Measurements from ENCODE around the gene AHNAK2. TPM values are rescaled to one million over a fixed set of nuclear protein-coding genes. Genes with fewer than 3 reads are reported as not detected.

The AHNAK2 gene
- total RNA-seq, 2 donors from 2014 or later, result 3.6 to 5.2 TPM

DNA sequence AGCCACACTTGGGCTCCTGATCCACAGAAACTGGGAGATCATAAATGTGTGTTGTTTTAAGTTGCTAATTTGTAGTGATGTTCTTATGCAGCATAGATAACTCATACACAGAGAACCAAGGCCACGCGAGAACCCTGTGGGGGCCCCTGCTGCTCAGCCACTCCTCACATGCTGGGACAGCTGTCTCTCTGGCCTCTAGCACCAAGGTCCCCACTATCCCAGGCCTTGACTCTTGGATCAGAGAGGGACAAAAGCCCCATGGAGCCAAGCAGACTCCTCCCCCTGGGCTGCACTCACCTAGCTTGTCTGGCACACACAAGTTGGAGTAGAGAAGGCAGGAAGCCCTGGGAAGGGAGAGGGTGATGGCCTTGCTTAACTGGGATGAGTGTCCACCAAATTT lies 42.2 kb downstream of the AHNAK2 start:
- TF ChIP-seq POLR2A (IDR thresholded peaks at IDR 0.05), result no peak
- TF ChIP-seq, protein P1, sequence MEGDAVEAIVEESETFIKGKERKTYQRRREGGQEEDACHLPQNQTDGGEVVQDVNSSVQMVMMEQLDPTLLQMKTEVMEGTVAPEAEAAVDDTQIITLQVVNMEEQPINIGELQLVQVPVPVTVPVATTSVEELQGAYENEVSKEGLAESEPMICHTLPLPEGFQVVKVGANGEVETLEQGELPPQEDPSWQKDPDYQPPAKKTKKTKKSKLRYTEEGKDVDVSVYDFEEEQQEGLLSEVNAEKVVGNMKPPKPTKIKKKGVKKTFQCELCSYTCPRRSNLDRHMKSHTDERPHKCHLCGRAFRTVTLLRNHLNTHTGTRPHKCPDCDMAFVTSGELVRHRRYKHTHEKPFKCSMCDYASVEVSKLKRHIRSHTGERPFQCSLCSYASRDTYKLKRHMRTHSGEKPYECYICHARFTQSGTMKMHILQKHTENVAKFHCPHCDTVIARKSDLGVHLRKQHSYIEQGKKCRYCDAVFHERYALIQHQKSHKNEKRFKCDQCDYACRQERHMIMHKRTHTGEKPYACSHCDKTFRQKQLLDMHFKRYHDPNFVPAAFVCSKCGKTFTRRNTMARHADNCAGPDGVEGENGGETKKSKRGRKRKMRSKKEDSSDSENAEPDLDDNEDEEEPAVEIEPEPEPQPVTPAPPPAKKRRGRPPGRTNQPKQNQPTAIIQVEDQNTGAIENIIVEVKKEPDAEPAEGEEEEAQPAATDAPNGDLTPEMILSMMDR (IDR thresholded peaks at IDR 0.05), result no peak
- DNase-seq (peak in 1 of 4 donors; percentile 4), ATAC-seq (no peak)
- H3K27me3 ChIP-seq, result no peaks in the 10 kb centered on the region
- WGBS, 2 donors, result 70 to 84% methylated on average over 2 of the region's 2 CpGs
- H3K9me3 ChIP-seq, result no peaks in the 10 kb centered on the region
- peaks cover 21% of the 10 kb centered on the region for H3K4me1 ChIP-seq
- intact Hi-C loops (cut with DNase I), result no loop called here
- H3K36me3 ChIP-seq (replicated peaks in 1 of 2; ENCODE audit: insufficient read depth in 1 of 2, low read depth in 2 of 2), result no peaks in the 10 kb centered on the region
- H3K27ac ChIP-seq, result no peak overlapping the region
- no peak overlapping the region for H3K4me3 ChIP-seq

DNA sequence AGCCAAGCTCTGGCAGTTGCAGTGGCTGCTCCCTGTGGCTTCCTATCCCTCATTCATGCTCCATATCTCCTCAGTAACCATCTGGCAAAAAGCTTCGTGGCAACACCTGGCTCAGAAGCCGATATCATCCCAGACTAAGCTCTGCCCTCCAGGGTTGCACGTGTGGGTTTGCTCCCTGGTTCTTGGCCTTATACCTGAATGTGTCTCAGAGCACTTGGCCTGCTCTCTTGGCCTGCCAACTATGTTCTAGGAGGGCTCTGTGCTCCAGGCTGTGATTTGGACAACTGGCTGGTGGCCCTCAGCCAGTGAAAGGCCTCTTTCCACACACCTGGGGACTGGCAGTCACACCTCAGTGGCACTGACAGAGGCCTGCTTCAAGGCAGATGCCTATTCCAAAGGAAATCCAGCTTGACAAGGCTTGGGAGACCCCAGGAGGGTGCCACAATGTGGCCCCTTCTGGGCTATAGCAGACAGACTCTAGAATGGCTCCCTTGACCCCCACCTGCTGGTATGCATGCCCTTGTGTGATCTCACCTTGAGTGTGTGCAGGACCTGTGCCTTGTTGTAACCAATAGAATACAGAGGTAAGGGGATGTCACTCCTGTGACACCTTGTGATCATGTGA lies 43.0 kb downstream of the AHNAK2 start:
- Histone ChIP-seq H3K9me3 (no peaks in the 10 kb centered on the region), H3K4me3 (no peak overlapping the region), H3K27me3 (no peaks in the 10 kb centered on the region), H3K4me1 (peaks cover 21% of the 10 kb centered on the region), H3K27ac (peak overlapping the region in 2 of 4 donors; percentile 9 to 10), H3K36me3 (replicated peaks in 1 of 2; ENCODE audit: insufficient read depth in 1 of 2, low read depth in 2 of 2) (no peaks in the 10 kb centered on the region)
- ATAC-seq, result peak; percentile 8
- DNase-seq, result peak; percentile 38 to 78 (median 70)
- intact Hi-C loops (cut with DNase I), result no loop called here
- WGBS, 2 donors, result 26% methylated on average over 3 of the region's 3 CpGs; no CpG with 5 or more reads in 1 of the 2 donors
- no peak for TF ChIP-seq POLR2A (IDR thresholded peaks at IDR 0.05)
- TF ChIP-seq, protein P1 (IDR thresholded peaks at IDR 0.05), result no peak

DNA sequence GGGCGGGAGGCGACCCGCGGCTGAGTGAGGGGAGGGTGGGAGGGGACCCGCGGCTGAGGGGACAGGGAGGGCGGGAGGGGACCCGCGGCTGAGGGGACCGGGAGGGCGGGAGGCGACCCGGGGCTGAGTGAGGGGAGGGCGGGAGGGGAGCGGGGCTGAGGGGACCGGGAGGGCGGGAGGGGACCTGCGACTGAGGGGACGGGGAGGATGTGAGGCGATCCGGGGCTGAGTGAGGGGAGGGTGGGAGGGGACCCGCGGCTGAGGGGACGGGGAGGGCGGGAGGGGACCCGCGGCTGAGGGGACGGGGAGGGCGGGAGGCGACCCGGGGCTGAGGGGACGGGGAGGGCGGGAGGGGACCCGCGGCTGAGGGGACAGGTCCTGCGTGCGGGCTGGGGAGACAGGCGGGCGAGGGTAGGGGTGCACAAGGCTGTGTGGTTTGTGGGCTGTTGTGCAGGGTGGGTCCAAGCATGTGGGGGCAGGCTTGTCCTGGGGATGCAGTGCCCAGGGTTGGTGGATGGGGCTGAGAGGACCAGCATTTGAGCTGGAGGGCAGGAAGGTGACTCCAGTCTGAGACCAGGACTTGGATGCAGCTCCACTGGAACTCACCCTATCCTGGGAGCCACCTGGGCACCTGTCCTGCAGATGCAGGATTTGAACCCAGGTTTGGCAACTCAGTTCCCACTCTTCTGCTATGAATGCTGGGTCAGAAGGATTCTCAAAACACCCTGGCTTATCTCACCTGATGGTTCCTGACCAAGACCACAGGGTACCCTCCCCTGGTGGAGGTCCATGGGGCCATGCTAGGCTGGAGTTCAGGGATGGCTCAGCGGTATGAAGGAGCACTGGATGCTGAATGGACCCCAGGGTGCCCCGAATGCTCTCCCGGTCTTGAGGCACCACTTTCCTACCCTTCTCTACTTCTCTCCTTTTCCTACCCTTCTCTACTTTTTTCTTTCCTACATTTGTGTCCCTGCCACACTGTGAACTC lies 44.1 kb downstream of the AHNAK2 start:
- ATAC-seq (no peak), DNase-seq (peak in 1 of 4 donors; percentile 7)
- Histone ChIP-seq H3K4me3 (no peak overlapping the region), H3K36me3 (replicated peaks in 1 of 2; ENCODE audit: insufficient read depth in 1 of 2, low read depth in 2 of 2) (no peaks in the 10 kb centered on the region), H3K27me3 (no peaks in the 10 kb centered on the region), H3K27ac (peak overlapping the region in 1 of 4 donors; percentile 44), H3K9me3 (no peaks in the 10 kb centered on the region), H3K4me1 (peaks cover 21% of the 10 kb centered on the region)
- intact Hi-C loops (cut with DNase I), result no loop called here
- no peak for TF ChIP-seq POLR2A (IDR thresholded peaks at IDR 0.05)
- TF ChIP-seq, protein P1 (IDR thresholded peaks at IDR 0.05), result no peak
- 22 to 66% methylated on average over 9 to 18 of the region's 42 CpGs for WGBS, 2 donors

DNA sequence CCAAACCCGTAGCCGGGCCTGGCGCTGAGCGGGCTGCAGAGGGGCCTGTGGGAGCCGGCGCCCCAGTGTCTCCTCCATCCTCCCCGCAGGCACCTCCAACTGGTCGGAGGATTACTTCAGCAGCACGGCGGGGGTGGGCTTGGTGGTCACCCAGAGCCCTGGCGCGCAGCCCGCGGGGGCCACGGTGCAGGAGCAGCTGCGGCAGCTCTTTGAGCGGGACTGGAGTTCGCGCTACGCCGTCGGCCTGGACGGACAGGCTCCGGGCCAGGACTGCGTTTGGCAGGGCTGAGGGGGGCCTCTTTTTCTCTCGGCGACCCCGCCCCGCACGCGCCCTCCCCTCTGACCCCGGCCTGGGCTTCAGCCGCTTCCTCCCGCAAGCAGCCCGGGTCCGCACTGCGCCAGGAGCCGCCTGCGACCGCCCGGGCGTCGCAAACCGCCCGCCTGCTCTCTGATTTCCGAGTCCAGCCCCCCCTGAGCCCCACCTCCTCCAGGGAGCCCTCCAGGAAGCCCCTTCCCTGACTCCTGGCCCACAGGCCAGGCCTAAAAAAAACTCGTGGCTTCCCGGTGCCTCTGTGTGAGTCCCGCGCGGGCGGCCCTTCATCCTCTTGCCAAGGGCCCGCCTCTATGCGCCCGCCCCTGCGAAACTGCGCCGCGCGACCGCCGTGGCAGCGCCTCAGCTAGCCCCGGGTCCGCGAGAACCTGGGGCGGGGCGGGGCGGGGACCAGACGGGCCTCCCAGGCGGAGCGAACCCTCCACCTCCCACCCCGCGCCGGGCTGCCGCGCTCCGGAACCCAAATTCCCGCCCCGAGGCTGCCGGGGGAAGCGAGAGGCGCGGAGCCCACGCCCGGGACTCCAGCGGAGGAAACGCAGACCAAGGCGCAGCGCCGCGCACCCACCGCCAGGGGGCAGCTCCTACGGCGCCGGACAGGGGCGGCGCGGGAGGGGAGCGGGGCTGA lies 45.2 kb downstream of the AHNAK2 start:
- TF ChIP-seq POLR2A (IDR thresholded peaks at IDR 0.05), result peak in 1 of 3 donors; percentile 23
- TF ChIP-seq, protein P1 (IDR thresholded peaks at IDR 0.05), result peak; percentile 61 to 90 (median 87)
- H3K36me3 ChIP-seq (replicated peaks in 1 of 2; ENCODE audit: insufficient read depth in 1 of 2, low read depth in 2 of 2), result no peaks in the 10 kb centered on the region
- H3K4me3 ChIP-seq, result peak overlapping the region; percentile 38 to 51
- WGBS, 2 donors, result 17% methylated on average over 91 of the region's 100 CpGs; no CpG with 5 or more reads in 1 of the 2 donors
- DNase-seq, result peak; percentile 81 to 87 (median 86)
- H3K4me1 ChIP-seq, result peaks cover 21% of the 10 kb centered on the region
- no peaks in the 10 kb centered on the region for H3K27me3 ChIP-seq
- intact Hi-C loops (cut with DNase I), result no loop called here
- no peaks in the 10 kb centered on the region for H3K9me3 ChIP-seq
- peak overlapping the region in 1 of 4 donors; percentile 44 for H3K27ac ChIP-seq
- peak; percentile 91 for ATAC-seq

Measured in body of pancreas (tissue), 4 donors.